ENCODE data around the gene OMP.
A peak's percentile ranks its signal among the peaks of the same experiment; 100 is the strongest.
"Not testable (repeated sequence)": the region's sequence is repeated elsewhere in the genome, so short reads cannot be mapped to it uniquely, and the experiment has no call there.

Gene OMP

GRCh38 chr11:77088236-77089003, 14.2 kb upstream of the OMP start:
- no peak for DNase-seq

GRCh38 chr11:77089004-77089545, 13.6 kb upstream of the OMP start:
- no peak for DNase-seq

- DNase-seq, result no peak
These were observed 12.6 kb upstream of the OMP start for GRCh38 chr11:77090046-77090372.

- DNase-seq, result no peak
These were observed 12.1 kb upstream of the OMP start for GRCh38 chr11:77090373-77091111.

GRCh38 chr11:77091146-77091940, 11.3 kb upstream of the OMP start:
- DNase-seq, result peak; percentile 65

GRCh38 chr11:77092382-77092781, 10.3 kb upstream of the OMP start:
- no peak for DNase-seq

- DNase-seq, result no peak
These were observed 9.4 kb upstream of the OMP start for GRCh38 chr11:77093056-77093891.

GRCh38 chr11:77093987-77094840, 8.4 kb upstream of the OMP start:
- DNase-seq, result no peak

- no peak for DNase-seq
These were observed 7.7 kb upstream of the OMP start for GRCh38 chr11:77094841-77095365.

GRCh38 chr11:77095551-77096490, 6.8 kb upstream of the OMP start:
- no peak for DNase-seq

- DNase-seq, result no peak
These were observed 6.0 kb upstream of the OMP start for GRCh38 chr11:77096591-77097019.

GRCh38 chr11:77097180-77097579, 5.5 kb upstream of the OMP start:
- DNase-seq, result not testable (repeated sequence)

- DNase-seq, result no peak
These were observed 2.2 kb upstream of the OMP start for GRCh38 chr11:77100166-77101042.

- no peak for DNase-seq
These were observed 1.6 kb upstream of the OMP start for GRCh38 chr11:77101043-77101537.

GRCh38 chr11:77103319-77103718, 679 bp downstream of the OMP start:
- no peak for DNase-seq

- no peak for DNase-seq
These were observed 2.1 kb downstream of the OMP start for GRCh38 chr11:77104727-77105126.

GRCh38 chr11:77106321-77106720, 3.7 kb downstream of the OMP start:
- DNase-seq, result no peak

- DNase-seq, result no peak
These were observed 4.1 kb downstream of the OMP start for GRCh38 chr11:77106759-77107158.

GRCh38 chr11:77107950-77108349, 5.3 kb downstream of the OMP start:
- DNase-seq, result no peak
